Activated naive CD4-positive, alpha-beta T cell treated with anti-CD3 and anti-CD28 coated beads, Interleukin-2, amount 10 ng/mL, durations not matched to agents 7 days and 5 days (primary cell): Measurements from ENCODE around the gene HIF3A.

Experiments
- CTCF ChIA-PET: fragments of 350-600 bp; sonication (Branson Sonifier 250); formaldehyde crosslinking; loops from one replicate; lab custom pipeline; 2021; ENCODE audit warnings: antibody characterized with exemption; lab: Charles Lee
- DNase-seq: peaks from one replicate; pipeline ENCODE4 v3.0.0-alpha.2; 2020
- H3K27ac Mint-ChIP-seq: one replicate; pipeline ENCODE4 v1.8.0; 2021; ENCODE audit warnings: mild to moderate bottlenecking, moderate library complexity, mixed read lengths
- H3K27me3 Mint-ChIP-seq: one replicate; pipeline ENCODE4 v1.8.0; 2021; ENCODE audit warnings: mild to moderate bottlenecking, mixed read lengths
- H3K36me3 Mint-ChIP-seq: one replicate; pipeline ENCODE4 v1.8.0; 2021; ENCODE audit warnings: mixed read lengths
- H3K4me1 Mint-ChIP-seq: one replicate; pipeline ENCODE4 v1.8.0; 2021; ENCODE audit warnings: mixed read lengths
- H3K4me3 Mint-ChIP-seq: one replicate; pipeline ENCODE4 v1.8.0; 2021; ENCODE audit warnings: mild to moderate bottlenecking, moderate library complexity, mixed read lengths
- H3K9me3 Mint-ChIP-seq: one replicate; pipeline ENCODE4 v1.8.0; 2021; ENCODE audit warnings: mixed read lengths

Gene HIF3A

DNA sequence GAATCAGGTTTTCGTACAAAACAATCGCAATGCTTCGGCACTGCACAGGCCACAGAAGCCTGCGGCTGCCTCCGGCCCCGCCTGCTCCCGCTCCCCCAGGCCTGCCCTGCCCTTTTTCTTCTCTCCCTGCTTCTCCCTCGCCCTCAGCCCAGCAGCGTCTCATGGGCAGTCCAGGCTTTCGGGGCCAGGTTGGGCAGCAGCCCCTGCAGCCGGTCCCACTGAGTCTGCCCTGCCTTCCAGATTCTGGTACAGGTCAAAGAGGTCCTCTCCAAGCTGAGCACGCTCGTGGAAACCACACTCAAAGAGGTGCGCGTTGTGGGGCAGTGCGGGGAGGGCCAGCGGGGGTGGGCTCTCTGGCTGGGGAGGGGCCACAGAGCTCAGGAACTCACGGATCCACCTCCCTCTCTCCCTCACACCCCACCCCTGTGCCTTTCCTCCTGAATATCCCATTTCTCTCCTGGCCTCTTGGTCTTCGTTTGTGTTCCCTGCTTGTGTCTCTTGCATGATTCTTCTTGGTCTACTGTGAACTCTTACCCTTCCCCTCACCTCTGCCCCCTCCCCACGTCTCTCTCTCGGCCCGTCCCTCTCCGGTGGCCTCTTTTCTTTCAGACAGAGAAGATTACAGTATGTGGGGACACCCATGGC lies 86.5 kb downstream of the HIF3A start:
- H3K36me3 Mint-ChIP-seq, result peaks cover 66% of the 10 kb centered on the region
- no peaks in the 10 kb centered on the region for H3K9me3 Mint-ChIP-seq
- DNase-seq, result peak; percentile 4
- no peak overlapping the region for H3K27ac Mint-ChIP-seq
- no peak overlapping the region for H3K4me3 Mint-ChIP-seq
- no peaks in the 10 kb centered on the region for H3K4me1 Mint-ChIP-seq
- H3K27me3 Mint-ChIP-seq, result no peaks in the 10 kb centered on the region
- CTCF ChIA-PET, result no interaction called here

DNA sequence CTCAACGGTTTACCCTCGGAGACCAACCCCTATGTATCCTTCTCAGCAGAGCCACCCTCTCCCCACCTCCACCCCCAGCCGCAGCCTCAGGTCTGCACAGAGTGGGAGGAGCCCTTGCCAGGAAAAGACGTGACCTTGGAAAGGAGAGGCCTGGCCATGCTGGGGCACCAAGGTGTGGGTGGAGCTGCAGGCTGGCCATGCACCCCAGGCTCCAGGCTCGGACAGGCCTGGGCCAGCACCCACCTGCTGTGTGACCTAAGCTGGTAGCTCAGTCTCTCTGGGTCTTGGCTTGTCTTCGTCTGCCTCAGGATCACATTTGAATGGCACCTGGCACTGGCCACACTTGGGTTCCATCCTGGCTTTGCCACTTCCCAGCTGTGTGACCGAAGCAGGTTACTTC lies 87.0 kb downstream of the HIF3A start:
- H3K4me1 Mint-ChIP-seq, result no peaks in the 10 kb centered on the region
- CTCF ChIA-PET, result no interaction called here
- H3K4me3 Mint-ChIP-seq, result no peak overlapping the region
- no peaks in the 10 kb centered on the region for H3K9me3 Mint-ChIP-seq
- DNase-seq, result peak; percentile 5
- H3K27ac Mint-ChIP-seq, result no peak overlapping the region
- no peaks in the 10 kb centered on the region for H3K27me3 Mint-ChIP-seq
- H3K36me3 Mint-ChIP-seq, result peaks cover 70% of the 10 kb centered on the region

DNA sequence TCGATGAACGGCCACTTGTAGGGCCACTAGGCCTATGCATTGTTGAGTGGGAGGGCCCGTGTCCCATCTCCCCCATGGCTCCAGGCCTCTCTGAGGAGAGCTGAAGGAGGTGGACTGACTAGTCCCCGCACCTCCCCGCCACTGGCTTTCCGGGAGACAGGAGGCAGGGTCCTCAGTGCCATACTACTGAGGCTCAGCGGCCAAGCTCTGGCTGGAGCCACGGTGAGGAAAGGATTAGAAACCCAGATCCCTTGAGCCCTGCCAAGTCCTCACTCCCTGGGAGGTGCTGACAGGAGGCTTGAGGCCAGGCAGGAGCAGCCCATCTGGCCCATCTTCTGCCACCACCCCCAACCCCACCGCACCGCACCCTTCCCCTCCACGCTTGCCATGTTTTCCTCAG lies 87.6 kb downstream of the HIF3A start:
- Mint-ChIP-seq H3K9me3 (peaks cover 2% of the 10 kb centered on the region), H3K4me3 (no peak overlapping the region), H3K27me3 (no peaks in the 10 kb centered on the region), H3K27ac (no peak overlapping the region), H3K4me1 (no peaks in the 10 kb centered on the region), H3K36me3 (peaks cover 71% of the 10 kb centered on the region)
- CTCF ChIA-PET, result interaction anchor here (2.9 kb wide), 1 partner anchor 12 kb away, joined by 9 read pairs; no protein-coding TSS in a partner anchor
- peak; percentile 3 for DNase-seq

DNA sequence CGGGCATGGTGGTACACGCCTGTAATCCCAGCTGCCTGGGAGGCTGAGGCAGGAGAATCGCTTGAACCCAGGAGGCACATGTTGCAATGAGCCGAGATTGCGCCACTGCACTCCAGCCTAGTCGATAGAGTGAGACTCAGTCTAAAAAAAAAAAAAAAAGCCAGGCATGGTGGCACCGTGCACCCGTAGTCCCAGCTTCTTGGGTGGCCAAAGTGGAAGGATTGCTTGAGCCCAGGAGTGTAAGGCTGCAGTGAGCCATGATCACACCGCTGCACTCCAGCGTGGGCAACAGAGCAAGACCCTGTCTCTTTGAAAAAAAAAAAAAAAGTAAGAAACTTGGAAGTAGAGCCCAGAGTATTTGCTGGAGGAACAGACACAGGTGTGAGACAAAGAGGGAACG lies 88.8 kb downstream of the HIF3A start:
- Mint-ChIP-seq H3K4me3 (no peak overlapping the region), H3K27me3 (no peaks in the 10 kb centered on the region), H3K4me1 (no peaks in the 10 kb centered on the region), H3K9me3 (peaks cover 4% of the 10 kb centered on the region), H3K36me3 (peaks cover 70% of the 10 kb centered on the region), H3K27ac (no peak overlapping the region)
- CTCF ChIA-PET, result interaction anchor here (2.9 kb wide), 1 partner anchor 11 kb away, joined by 9 read pairs; no protein-coding TSS in a partner anchor
- peak; percentile 5 for DNase-seq

DNA sequence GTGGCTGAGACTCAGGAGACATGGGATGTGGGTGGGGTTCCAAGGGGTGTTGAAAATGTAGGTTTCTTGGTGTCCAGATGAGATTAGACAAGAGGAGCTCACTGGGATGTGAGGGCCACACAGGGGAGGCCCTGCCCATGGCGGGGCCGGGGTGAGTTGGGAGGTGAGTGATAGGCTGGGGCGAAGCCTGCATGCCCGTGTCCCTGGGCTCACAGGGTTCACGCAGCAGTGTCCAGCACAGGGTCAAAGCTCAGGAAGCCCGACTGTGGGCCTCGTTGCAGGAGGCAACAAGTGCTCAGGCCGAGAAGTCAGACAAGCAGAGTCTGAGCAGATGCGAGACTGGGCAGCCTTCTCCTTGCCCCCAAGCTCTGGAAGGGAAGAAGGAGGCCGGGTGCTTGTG lies 89.3 kb downstream of the HIF3A start:
- H3K27me3 Mint-ChIP-seq, result no peaks in the 10 kb centered on the region
- peak; percentile 11 for DNase-seq
- H3K4me3 Mint-ChIP-seq, result no peak overlapping the region
- H3K9me3 Mint-ChIP-seq, result peaks cover 4% of the 10 kb centered on the region
- CTCF ChIA-PET, result interaction anchor here (2.9 kb wide), 1 partner anchor 10 kb away, joined by 9 read pairs; no protein-coding TSS in a partner anchor
- H3K36me3 Mint-ChIP-seq, result peaks cover 66% of the 10 kb centered on the region
- H3K27ac Mint-ChIP-seq, result peak overlapping the region; percentile 33
- H3K4me1 Mint-ChIP-seq, result no peaks in the 10 kb centered on the region

DNA sequence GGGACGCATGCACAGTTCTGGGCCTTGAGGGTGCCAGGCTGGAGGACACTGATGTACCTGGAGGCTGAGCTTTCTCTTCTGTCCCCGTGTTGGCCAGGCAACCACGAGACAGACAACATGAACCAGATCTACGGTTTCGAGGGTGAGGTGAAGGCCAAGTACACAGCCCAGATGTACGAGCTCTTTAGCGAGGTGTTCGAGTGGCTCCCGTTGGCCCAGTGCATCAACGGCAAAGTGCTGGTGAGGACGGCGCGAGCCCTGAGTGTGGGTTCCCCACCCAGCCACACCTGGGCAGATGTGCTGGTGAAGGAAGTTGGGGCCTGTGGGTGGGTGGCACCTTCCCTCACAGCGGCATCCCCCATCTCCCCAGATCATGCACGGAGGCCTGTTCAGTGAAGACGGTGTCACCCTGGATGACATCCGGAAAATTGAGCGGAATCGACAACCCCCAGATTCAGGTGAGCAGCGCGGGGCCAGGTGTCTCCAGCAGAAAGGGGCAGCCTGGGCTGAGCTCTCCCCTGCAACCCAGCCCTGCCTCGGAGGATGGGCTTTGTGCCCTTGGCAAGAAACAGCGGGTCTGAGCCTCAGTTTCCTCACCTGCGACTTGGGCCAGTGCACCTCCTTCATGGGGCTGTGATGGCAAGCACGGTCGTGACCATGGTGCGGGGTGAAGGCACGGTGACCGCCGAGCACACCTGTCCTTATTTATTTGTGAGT lies 90.3 kb downstream of the HIF3A start:
- Mint-ChIP-seq H3K36me3 (peaks cover 68% of the 10 kb centered on the region), H3K27me3 (no peaks in the 10 kb centered on the region), H3K4me1 (no peaks in the 10 kb centered on the region), H3K9me3 (peaks cover 4% of the 10 kb centered on the region), H3K27ac (no peak overlapping the region), H3K4me3 (no peak overlapping the region)
- CTCF ChIA-PET, result interaction anchor here (1.0 to 2.9 kb wide), 2 partner anchors 9 to 15 kb away, joined by 3 to 9 read pairs; no protein-coding TSS in a partner anchor
- peak; percentile 18 for DNase-seq

DNA sequence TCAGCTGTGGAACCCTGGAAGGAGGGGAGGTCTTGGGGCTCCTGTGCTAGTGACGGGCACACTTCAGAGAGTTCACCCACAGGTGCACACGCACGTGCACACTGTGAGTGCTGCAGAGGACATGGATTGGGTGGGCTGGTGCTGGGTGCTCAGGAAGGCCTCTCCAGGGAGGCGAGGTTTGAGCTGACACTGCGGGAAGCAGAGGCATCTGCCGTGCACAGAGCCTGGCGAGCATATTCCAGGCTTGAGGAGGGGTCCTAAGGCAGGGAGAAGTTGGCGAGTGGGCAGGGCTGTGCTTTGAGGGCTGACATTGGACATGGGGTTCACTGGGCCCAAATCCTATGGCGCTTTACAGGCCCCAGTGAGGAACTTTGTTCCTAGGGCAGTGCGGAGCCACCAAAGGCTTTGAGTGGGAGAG lies 90.9 kb downstream of the HIF3A start:
- peak; percentile 5 for DNase-seq
- no peaks in the 10 kb centered on the region for H3K27me3 Mint-ChIP-seq
- H3K4me1 Mint-ChIP-seq, result no peaks in the 10 kb centered on the region
- H3K9me3 Mint-ChIP-seq, result peaks cover 4% of the 10 kb centered on the region
- H3K36me3 Mint-ChIP-seq, result peaks cover 65% of the 10 kb centered on the region
- H3K27ac Mint-ChIP-seq, result peak overlapping the region; percentile 24
- CTCF ChIA-PET, result interaction anchor here (1.0 kb wide), 1 partner anchor 16 kb away, joined by 3 read pairs; no protein-coding TSS in a partner anchor
- H3K4me3 Mint-ChIP-seq, result no peak overlapping the region

DNA sequence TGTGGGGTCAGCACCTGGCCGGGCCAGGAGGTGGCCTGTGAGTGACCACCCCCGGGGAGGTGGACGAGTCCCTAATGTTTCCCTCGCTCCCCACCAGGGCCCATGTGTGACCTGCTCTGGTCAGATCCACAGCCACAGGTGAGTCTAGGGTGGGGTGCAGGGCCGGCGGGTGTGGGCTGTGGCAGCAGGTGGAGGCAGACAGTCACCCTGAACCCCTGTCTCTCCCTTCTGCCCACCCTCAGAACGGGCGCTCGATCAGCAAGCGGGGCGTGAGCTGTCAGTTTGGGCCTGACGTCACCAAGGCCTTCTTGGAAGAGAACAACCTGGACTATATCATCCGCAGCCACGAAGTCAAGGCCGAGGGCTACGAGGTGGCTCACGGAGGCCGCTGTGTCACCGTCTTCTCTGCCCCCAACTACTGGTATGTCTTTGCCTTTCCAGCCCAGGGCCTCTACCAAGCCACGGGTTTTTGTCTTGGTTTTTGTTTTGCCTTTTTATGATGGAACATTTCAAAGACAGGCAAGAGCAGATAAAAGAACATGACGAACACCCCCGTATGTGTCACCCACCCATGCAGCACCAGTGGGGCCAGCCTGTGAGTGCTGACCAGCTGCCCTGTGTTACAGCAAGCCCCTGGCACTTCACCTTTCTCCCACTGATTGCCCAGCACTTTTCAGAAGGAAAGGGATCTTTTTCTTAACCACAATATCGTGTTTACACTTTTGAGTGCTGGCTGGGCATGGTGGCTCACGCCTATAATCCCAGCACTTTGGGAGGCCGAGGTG lies 91.7 kb downstream of the HIF3A start:
- H3K4me1 Mint-ChIP-seq, result no peaks in the 10 kb centered on the region
- H3K4me3 Mint-ChIP-seq, result no peak overlapping the region
- peaks cover 4% of the 10 kb centered on the region for H3K9me3 Mint-ChIP-seq
- CTCF ChIA-PET, result interaction anchor here (1.0 kb wide), 1 partner anchor 17 kb away, joined by 3 read pairs; no protein-coding TSS in a partner anchor
- H3K27ac Mint-ChIP-seq, result no peak overlapping the region
- H3K36me3 Mint-ChIP-seq, result peaks cover 63% of the 10 kb centered on the region
- peak; percentile 17 for DNase-seq
- H3K27me3 Mint-ChIP-seq, result no peaks in the 10 kb centered on the region

DNA sequence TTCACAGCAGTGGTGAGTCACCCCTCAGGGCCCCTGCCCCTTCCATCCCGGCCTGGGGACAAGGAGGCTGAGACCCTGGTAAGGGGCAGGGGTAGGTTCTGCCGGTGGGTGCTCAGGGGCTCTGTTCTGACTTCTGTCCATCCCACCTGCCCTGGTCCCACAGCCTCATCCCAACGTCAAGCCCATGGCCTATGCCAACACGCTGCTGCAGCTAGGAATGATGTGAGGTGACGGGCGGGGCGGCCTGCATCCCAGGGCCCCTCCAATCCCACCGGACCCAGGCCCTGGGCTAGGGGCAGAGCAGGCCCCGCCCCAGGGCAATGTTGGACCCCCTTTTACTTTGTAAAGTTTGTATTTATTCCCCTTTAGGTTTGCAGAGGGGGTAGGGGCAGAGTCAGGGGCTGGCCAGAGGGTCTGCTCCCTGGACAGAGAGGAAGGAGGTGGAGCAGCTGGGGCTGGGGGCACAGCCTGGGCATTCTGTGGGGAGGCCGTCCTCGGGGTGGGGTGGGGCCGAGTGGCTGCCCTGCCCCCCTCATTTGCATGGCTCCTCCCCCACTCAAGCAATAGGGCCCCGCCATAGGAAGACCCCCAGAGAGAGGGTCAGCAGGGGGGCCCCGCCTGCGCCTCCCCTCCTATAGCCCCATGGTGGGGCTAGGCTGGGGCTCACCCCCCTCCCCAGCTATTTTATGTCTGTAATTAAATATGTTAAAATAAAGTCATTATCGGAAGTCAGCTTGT lies 93.4 kb downstream of the HIF3A start:
- no peaks in the 10 kb centered on the region for H3K4me1 Mint-ChIP-seq

DNA sequence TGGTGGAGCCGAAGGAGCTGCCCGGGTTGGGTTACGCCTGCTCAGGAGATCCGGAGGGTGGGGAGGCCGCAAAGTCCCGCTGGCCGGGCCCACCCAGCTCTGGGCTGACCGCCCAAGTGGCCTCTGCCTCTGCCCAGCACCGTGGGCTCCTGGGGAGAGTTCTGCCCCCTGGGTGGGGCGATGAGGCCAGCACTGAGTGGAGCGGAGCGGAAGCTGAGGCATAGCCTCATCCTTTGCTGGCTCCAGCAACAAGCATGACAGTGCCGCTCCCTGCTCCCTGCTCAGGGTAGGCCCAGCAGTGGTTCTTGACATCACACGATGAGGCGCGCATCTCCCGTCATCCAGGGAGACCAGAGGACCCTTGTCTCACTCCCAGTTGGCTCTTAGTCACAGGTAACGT lies 94.0 kb downstream of the HIF3A start:
- peaks cover 50% of the 10 kb centered on the region for H3K36me3 Mint-ChIP-seq
- no peaks in the 10 kb centered on the region for H3K27me3 Mint-ChIP-seq
- no peak overlapping the region for H3K27ac Mint-ChIP-seq
- DNase-seq, result no peak
- CTCF ChIA-PET, result interaction anchor here (0.6 kb wide), 1 partner anchor 35 kb away, joined by 3 read pairs; no protein-coding TSS in a partner anchor
- no peak overlapping the region for H3K4me3 Mint-ChIP-seq
- peaks cover 4% of the 10 kb centered on the region for H3K9me3 Mint-ChIP-seq
- no peaks in the 10 kb centered on the region for H3K4me1 Mint-ChIP-seq

More for the DNA sequence above, 93.4 kb downstream of the HIF3A start:
- Mint-ChIP-seq H3K4me3 (no peak overlapping the region), H3K27me3 (no peaks in the 10 kb centered on the region), H3K36me3 (peaks cover 52% of the 10 kb centered on the region), H3K27ac (no peak overlapping the region), H3K9me3 (peaks cover 4% of the 10 kb centered on the region)
- DNase-seq, result no peak
- CTCF ChIA-PET, result interaction anchor here (0.6 kb wide), 1 partner anchor 35 kb away, joined by 3 read pairs; no protein-coding TSS in a partner anchor

DNA sequence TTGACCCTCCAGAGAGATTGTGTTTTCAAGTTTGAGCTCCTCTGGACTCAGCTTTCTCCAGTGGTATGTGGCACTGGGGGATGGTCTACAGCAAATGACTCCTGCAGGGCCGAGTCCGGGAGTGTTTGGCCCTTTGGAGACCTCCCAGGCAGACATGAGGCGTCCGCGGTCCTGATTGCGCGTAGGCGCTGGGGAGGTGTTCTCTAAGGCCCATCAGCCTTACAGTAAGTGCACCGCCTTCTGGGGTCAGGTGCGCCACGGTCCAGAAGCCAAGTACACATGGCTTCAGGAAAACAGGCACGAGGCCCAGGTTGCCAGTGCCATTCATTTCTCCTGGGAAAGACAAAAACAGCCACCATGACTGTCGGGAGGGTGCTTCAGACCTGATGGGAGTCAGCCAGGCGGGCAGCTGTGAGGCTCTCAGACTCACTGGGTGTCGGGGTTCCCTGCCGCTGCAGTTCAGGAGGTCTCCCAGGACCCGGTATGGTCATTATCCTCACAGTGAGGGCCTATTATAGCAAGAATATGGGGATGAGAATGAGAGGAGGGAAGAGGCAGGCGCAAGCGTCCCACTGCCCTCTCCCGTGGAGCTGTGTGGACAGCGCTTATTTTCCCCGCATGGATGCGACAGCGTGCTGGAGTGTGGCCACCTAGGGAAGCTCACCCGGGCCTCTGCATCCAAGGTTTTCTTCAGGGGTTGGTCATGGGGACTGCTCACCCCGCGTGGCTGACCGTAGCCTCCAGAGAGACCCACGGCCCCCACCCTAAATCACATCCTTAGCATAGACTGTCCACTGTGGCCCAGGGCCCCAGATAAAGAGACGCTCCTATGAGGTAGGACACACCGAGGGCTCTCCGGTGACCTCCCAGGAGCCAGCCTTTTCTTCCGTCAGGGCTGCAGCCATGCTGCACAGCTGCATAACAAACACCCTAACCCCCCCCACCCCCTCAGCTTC lies 94.7 kb downstream of the HIF3A start:
- H3K27ac Mint-ChIP-seq, result no peak overlapping the region
- no peaks in the 10 kb centered on the region for H3K27me3 Mint-ChIP-seq
- no peak overlapping the region for H3K4me3 Mint-ChIP-seq
- peaks cover 4% of the 10 kb centered on the region for H3K9me3 Mint-ChIP-seq
- H3K36me3 Mint-ChIP-seq, result peaks cover 46% of the 10 kb centered on the region
- no peak for DNase-seq
- CTCF ChIA-PET, result no interaction called here
- H3K4me1 Mint-ChIP-seq, result no peaks in the 10 kb centered on the region

DNA sequence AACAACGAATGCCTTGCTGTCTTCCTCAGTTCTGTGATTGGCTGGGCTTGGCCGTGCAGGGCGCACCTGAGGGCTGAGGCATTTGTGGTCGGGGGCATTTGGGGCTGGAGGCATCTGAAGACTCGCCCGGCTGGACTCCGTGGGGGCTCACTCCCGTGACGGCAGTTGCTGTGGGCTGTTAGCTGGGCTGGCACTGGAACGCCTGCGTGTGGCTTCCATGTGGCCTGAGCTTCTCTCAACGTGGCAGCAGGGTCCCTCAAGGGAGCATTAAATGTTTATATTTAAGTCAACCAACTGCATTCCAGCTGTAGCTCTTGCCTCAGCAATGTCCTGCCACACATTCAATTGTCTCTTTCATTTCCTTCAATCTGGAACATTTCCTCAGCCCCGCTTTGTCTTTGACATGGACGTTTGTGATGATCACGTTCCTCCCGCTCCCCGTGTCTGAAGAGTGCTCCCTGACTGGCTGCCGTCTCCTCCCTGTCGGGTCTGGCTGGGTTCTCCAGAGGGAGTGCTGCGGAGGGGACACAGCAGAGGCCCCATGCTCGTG lies 95.5 kb downstream of the HIF3A start:
- H3K4me3 Mint-ChIP-seq, result no peak overlapping the region
- CTCF ChIA-PET, result no interaction called here
- peaks cover 38% of the 10 kb centered on the region for H3K36me3 Mint-ChIP-seq
- DNase-seq, result no peak
- no peak overlapping the region for H3K27ac Mint-ChIP-seq
- H3K4me1 Mint-ChIP-seq, result no peaks in the 10 kb centered on the region
- H3K27me3 Mint-ChIP-seq, result no peaks in the 10 kb centered on the region
- H3K9me3 Mint-ChIP-seq, result peaks cover 4% of the 10 kb centered on the region
